Stimulated activated CD8-positive, alpha-beta memory T cell treated with anti-CD3 and anti-CD28 coated beads, Interleukin-2, amount 100 ng/mL, for 1 hour (primary cell): Measurements from ENCODE around the gene CTF1.

Source experiments
- DNase-seq, 2 donors: peaks; one replicate each; pipeline ENCODE4 v3.0.0-alpha.2; 2020; ENCODE audit warnings: low read depth in 2 of 2

Gene CTF1

DNA sequence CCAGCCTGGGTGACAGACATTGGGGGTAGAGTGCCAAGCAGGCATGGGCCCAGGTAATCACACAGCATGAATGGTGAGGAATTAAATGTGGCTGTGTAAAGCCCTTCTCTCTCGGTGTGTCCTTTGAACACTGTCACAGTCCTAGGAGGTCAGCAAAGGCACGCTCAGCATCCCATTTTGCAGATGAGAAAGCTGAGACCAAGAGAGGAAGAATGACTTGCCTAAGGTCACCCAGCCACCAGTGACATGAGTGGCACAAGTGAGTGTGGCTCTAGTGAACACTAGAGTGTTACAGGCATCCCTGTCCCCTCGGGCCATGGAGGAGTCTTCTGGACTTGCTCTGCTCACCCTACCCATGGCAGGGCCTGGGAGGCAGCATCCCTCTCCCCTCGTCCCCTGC lies 10.7 kb downstream of the CTF1 start:
- no peak for DNase-seq

DNA sequence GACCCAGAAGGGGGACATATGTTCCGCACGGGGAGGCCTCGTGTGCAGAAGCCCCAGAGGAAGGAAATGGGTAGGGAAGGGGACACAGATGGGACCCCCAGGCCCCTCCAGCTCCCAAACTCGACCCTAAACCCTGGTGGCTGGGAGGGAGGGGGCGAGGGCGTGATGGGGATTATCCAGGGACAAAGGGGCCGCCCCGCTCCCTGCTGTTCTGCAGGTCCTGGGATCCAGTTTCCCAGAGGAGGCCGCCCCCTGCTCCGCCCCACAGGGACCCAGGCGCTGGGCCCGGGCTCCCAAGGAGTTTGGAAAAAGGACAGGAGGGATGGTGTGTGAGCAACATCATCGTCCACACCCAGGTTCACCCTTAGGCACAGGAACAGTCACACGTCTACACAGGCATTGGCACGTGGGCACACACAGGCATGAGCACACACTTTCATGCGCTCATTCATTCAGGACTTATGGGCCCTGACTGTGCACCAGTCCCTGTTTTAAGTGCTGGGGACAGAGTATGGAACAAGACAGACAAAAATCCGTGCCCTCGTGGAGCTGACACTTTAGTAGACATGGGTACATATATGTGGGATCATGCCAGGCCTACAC lies 14.1 kb downstream of the CTF1 start:
- no peak for DNase-seq

DNA sequence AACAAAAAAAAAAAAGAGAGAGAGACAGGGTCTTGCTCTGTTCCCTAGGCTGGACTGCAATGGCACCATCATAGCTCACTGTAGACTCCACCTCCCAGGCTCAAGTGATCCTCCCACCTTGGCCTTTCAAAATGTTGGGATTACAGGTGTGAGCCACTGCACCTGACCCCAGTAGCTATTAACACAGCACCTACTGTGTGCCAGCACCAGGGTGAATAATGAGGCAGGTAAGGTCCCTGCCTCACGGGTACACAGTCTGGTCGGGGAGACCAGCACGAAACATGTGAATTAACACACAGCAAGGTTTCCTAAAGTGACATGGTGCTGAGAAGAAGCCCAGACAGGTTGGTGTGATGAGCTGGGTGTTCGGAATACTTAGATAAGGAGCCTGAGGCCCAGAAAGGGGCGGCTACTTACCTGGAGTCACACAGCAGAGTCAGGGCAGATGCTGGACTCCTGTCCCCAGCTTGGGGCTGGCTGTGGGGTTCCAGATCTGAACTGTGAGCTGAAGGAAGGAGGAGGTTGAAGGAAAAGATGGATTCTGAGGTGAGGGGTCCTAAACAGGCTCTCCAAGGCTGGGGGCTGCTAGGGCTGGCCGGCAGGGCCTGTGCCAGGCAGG lies 16.5 kb downstream of the CTF1 start:
- DNase-seq, result no peak

DNA sequence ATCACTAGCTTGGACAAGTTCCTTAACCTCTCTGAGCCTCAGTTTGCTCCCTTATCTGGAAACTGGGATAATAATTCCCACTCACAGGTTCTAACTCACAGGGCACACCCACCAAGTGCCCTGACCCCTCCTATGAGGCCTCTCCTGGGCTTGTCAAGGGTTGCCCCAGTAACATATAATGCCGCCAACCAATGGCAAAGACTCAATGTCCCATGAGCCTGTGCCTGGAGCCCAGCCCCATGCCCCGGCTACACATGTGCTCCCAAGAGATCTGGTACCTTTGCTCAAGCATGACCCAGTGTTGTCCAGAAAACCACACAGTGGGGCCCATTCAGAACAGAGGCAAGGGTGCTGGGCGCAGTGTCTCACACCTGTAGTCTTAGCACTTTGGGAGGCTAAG lies 18.4 kb downstream of the CTF1 start:
- no peak for DNase-seq

DNA sequence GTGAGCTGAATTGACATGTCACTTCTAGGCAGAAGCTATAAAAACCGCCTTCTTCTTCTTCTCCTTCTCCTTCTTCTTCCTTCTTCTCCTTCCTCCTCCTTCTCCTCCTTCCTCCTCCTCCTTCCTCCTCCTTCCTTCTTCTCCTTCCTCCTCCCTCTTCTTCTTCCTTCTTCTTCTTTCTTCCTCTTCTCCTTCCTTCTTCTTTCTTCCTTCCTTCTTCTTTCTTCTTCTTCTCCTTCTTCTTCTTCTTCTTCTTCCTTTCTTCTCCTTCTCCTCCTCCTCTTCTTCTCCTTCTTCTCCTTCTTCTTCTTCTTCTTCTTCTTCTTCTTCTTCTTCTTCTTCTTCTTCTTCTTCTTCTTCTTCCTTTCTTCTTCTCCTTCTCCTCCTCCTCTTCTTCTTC lies 22.2 kb downstream of the CTF1 start:
- no peak for DNase-seq

DNA sequence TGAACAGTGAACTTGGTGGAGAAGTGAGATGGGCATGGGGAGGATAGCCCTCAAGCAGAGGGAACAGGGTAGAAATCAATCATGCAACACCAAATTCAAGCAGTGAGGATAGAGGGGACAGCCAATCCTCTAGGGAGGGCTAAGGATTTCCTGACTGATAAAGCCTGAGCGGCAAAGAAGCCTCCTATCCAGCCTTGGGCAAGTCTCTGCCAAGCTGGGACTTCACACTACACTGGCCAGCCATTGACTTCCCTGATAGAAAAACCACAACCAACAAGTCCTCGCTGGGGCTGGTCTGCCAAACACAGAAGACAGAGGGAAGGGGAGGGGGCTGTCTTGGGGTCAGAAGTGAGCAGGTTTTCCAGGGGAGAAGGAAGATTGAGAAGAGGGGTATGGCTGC lies 24.5 kb downstream of the CTF1 start:
- no peak for DNase-seq

DNA sequence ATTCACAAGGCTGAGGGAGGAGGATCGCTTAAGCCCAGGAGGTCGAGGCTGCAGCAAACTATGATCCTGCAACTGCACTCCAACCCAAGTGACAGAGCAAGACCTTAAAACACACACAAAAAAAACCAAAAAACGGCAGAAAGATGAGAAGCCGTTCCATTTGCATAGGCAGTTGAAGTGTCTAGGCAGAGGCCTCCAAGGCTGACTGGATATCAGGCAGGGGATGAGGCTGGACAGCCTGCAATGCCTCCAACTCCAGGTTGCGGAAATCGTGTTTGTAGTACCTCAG lies 25.0 kb downstream of the CTF1 start:
- DNase-seq, result no peak

DNA sequence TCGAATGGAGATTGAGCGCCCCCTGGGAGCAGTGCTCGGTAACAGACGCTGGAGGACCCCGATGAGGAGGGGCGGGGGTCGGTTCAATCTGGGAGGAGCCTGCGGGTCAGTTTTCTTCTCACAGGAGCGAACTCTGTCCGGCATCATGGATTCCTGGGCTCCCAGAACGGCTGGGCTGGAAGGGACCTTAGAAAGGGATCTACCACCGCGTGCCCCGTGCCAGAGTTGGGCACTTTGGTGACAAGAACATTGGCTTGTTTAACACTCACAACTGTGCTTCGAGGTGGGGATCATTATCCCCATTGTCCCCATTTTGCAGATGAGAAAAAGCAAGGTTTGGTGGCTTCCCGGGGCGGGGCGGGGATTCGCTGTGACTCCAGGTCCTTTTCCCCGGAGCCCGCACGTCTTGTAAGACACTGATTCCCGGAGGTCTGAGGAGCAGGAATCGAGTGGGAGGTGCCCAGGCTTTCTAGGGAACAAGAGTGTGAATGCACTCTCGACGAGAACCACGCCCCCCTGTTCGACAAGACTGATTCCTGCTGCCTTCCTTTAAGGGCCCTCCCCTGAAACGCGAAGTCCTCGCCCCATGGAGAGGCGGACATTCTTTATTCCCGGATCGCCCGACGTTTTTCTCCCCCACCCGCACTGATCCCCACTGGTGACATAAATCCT lies 25.5 kb downstream of the CTF1 start:
- peak; percentile 75 to 78 for DNase-seq

DNA sequence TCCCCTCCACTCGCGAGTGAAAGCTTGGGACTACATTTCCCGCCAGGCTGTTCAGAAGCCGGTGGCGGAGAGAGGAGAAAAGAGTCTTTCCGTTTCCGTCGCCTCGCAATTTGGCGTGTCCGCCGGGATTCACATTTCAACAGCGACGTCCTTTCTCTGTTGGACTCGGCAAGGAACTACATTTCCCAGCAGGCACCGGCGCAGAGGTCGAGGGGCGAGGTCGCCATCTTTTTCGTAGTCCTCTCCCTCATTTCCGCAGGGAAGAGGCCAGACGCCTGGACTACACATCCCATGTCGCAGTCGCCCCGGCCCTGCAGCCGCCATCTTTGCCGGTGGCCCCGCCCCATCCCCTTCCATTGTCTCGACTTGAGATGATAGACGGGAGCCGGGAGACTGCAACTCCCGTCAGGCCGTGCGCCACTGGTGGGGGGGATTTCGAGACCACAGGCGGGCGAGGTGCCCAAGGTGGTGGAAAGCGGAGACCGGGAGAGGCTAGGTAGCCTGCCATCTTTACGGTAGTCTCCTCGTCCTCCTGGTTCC lies 26.1 kb downstream of the CTF1 start:
- peak; percentile 98 to 99 for DNase-seq

DNA sequence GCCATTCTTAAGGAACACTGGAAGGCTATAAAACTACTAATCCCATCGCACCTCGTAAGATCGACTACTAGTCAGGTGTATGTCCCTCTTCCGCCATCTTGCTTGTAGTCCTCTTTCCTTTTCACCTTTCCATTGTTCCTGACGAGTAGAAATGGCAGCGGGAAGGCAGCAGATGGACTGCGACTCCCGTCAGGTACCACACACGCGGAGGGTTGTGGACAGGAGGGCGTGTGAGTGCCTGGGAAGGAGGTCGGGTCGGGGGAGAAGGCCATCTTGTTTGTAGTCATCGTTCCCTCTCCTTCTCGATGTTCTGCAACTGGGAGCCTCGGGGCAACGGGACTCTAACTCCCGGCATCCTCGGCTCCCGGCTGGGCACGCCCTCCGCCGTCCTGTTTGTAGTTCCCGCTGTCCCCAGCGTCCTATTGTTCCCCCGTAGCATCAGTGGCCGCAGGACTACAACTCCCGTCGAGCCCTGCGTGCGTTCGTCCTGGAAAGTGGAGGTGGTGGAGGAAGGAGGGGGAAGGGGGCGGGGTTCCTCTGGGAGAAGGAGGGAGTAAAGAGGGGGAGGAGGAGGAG lies 26.6 kb downstream of the CTF1 start:
- DNase-seq, result peak; percentile 88 to 89

DNA sequence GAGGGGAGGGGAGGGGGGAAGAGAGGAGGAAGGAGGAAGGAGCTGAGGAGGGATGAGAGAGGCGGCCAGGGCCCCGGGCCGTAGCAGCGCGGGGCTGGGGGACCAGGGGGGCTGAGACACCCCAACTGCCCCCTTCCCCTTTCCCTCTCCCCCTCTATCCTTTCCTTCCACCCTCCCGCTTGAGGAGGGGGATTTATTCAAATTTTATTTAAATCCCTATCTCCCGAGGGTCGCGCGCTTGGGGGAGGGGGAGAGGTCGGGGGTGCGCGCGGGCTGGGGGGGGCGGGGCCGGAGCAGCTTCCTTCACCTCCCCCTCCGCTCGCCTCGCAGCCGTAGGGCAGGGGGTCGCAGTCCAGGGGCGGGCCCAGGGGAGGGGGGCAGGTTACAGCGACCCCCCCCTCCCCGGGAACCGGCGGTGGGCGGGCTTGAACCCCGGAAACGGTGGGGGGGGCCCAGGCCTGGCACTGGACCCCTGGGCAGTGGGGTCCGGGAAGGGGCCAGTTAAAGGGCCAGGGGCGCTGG lies 27.2 kb downstream of the CTF1 start, which contains the start of gene FBXL19:
FBXL19 (plus strand) TSS at position 19 of the 522 bp plus-strand sequence. CDS start 2,183 bp downstream, outside the sequence.
- DNase-seq, result no peak

DNA sequence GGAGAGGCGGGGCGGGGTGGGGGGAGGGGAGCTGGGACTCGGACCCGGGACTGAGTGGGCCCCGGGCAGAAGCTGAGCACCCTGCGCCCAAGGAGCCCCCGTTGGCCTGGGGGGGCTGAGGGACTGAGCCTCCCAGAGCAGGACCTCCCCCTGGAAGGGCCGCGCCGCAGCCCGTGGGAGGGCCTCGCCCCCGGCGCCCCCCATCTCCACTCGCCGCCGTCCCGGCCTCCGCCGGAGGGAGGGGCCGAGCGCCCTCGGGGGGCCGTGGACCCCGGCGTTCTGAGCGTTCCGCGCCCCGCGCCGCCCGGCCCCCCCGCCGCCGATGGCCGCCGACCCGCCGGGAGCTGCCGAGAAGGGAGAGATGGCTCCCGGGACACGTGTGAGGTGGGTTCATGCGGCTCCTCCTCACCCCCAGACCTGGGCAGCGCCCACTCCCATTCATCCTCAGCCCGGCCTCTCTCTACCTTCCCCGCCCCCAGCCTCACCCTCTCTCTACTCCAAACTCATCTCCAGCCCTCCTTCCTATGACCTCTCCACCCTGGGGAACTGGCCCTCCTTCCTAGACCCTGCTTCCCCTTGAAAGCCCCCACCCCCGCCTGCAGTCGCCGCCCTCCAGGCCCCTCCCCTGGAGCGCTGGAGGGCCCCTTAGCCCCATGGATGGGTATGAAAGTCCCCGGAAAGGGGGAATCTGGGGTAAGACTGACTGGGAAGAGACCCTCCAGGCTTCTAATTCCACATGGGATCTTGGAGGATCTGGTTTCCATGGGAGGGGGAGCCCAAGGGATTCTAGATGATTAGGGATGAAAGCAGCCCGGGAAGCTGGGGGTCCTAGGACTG lies 27.9 kb downstream of the CTF1 start:
- no peak for DNase-seq

DNA sequence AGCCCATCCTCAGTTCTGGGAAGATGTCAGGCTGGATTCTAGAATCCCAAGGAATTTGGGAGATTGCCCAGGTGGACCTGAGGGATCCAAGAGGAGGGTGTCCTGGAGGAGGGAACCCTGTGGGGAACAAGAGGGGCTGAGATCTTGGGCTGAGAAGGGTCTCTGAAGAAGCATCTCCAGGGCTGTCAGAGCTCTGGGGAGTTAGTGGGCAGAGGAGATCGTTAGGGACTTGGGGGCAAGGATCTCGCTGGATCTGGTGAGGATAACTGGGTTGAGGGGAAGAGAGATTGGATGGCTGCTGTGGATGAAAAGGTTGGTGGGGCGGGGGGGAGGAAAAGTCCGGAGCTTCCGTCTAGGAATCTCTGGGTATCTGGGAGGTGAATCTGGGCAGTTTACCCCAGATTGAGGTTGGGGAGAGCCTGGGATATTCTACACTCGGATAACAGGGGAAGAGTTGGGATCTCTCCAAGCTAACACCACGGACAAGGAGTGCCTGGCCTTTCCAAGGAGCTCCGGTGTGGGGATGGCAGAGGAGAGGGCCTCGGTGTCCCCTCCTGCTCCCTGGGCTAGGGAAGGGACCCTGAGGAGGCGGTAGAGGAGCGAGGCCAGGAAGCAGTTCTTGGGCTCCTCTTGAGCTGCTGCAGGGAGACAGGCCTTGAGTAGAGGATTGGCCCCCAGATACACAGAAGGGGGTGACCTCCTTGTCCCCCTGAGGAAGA lies 28.7 kb downstream of the CTF1 start:
- no peak for DNase-seq

DNA sequence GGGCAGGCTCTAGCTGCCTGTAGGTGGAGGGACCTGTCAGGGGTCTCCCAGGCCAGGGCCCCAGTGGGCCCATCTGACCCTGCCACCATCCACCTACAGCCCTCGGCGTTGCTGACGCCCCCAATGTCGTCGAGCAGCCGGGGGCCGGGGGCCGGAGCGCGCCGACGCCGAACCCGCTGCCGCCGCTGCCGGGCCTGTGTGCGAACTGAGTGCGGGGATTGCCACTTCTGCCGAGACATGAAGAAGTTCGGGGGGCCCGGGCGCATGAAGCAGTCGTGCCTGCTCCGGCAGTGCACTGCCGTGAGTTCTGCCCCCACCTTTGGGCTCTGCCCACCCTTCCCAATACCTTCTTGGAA lies 29.2 kb downstream of the CTF1 start:
- no peak for DNase-seq

DNA sequence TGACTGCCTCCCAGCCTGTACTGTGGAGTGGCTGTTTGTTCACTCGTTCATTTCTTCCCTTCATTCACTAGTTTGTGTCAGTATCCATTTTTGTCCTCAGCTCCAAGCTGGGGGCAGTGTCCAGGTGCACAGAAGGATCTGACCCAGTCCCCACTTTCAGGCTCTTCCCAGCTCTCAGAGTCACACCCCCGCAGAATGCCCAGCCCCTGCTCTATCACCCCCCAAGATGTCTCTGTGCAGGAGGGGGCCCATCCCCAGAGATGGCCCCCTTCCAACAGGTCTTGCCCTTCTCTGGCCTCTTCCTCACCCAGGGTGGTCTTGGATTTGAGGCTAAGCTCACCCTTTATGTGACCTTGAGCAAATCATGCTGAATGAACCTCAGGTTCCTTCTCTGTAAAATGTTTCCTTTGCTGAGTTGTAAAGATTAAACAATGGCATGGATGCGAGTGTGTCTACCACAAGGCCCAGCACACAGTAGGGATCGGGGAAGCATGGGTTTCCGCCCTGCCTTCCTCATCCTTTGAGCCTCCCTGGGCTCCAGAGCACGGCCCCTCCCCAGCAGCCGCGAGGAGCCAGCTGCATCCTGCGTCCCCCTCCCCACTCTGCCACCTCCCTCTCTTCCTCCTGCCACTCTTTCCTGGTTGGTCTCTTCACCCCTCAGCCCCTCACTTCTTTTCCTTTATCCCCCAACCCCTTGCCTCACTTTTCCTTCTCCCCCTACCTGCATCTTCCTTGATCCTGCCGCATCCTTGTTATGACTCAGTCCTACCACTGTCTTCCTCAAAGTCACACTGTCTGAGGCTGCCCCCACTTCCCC lies 29.8 kb downstream of the CTF1 start:
- DNase-seq, result no peak

DNA sequence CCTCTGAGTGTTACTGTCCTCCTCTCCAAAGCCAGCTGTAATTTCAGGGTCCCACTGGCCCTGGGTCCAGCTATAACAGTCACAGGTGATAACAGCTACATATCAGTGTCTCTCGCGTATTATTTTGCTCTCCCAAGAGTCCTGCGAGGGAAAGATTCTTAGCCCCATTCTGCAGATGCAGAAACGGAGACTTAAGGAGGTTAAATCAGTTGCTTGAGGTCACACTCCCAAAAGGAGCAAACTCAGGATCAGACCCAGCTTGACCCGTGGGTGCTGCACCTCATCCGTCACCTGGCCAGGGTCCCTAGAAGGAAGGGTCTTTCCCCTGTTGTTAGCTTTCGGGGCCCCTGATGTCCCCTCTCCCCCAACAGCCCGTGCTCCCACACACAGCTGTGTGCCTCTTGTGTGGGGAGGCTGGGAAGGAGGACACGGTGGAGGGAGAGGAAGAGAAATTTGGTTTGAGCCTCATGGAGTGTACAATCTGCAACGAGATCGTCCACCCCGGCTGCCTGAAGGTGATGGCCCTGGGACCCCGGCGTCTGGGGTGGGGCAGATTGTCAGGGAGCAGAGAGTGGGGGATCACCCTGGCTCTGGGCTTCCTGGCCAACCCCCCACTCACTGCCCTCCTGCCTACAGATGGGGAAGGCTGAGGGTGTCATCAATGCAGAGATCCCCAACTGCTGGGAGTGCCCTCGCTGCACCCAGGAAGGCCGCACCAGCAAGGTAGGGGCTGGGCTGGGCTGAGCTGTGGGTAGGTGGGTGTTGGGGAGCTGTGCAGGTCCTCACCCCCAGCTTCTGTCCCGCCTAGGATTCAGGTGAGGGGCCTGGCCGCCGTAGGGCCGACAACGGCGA lies 30.7 kb downstream of the CTF1 start:
- DNase-seq, result no peak

DNA sequence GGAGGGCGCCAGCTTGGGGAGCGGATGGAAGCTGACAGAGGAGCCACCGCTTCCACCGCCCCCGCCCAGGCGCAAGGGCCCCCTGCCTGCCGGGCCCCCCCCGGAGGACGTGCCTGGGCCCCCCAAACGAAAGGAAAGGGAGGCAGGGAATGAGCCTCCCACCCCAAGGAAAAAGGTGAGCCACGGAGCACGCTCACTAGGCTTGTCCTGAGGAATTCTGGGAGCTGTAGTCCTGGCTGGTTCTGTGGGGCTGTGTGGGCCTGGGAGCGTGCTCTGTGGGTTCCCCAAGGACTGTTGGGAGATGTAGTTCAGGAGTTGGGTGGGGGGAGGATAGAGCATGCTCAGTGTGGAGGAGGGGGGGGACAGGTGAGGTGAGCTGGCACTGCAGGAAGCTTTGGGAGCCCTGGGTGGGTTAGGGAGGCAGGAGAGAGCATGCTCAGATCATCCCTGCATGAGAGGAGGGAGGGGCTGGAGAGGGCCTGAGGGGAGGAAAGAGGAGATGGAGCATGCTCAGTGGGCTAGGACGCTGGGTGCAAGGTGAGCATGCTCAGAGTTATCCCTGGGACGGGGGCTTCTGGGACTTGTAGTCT lies 31.5 kb downstream of the CTF1 start:
- no peak for DNase-seq

DNA sequence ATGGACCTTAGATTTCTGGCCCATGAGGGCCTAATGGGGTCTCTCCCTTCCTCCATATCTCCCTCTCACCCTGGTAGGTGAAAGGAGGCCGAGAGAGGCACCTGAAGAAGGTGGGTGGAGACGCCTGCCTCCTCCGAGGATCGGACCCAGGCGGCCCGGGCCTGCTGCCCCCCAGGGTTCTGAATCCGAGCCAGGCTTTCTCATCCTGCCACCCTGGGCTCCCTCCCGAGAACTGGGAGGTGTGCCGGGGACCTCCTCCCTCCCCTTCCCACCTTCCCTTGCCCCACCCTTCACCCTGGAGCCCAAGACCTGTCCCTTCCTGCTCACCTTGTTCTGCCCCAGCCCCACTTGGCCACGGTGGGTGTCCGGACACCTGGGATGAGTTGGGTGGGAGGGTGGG lies 32.0 kb downstream of the CTF1 start:
- DNase-seq, result no peak

DNA sequence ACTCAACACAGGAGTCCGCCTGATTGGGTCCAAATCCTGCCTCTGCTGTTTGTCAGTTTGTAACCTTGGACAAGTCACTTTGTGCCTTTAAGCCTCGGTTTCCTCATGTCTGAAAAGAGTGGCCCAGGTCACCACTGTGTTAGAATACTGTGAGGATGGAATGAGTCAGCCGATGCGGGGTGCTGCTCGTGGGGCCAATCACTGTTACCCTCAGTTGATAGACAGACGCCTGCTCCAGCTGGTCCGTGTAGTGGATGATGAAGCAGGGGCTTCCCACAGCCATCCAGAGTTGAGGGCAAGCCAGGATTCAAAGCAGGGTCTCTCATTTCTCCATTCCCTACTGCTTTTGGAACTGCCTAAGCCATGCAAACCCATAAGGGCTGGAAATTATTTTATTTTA lies 32.8 kb downstream of the CTF1 start:
- no peak for DNase-seq
